ENCODE measurements around the gene CACNB2.

DNA sequence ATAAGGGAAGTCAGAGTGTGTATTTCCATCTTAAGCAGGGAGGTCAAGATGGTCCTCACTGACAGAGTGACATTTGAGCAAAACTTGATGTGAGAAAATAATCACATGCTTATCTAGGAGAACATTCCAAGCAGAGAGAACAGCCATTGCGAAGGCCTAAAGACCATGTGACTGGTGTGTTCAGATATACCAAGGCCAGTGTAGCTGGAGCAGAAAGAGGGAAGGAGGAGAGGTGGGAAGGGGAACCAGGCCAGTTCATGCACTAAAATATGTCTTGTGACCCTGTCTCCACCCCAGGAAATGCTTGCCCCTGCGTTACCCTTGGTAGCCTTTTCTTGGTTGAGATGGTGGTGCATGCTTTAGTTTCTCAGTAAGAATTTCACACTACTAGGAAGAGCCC is 77.4 kb downstream of the CACNB2 start:
- TF ChIP-seq GATA2 (IDR thresholded peaks at IDR 0.05; ENCODE audit: low read depth, low read length) (no peak), GATA3 (IDR thresholded peaks at IDR 0.05; ENCODE audit: low read depth, low read length) (no peak)

All from SH-SY5Y (cell line).